Measurements from ENCODE around the gene GTF2IRD1. TPM values are rescaled to one million over a fixed set of nuclear protein-coding genes. Genes with fewer than 3 reads are reported as not detected.
"Not testable (repeated sequence)": the region's sequence is repeated elsewhere in the genome, so short reads cannot be mapped to it uniquely, and the experiment has no call there.

GTF2IRD1 gene
- total RNA-seq, 2 donors from 2014 or later: 18.3 to 29.5 TPM

- no peak overlapping the region for H3K27ac ChIP-seq
- H3K4me3 ChIP-seq: no peak overlapping the region
- H3K9ac ChIP-seq (ENCODE audit: low read depth in 2 of 2, low read length in 2 of 2): no peak overlapping the region
- H3K36me3 ChIP-seq: no peaks in the 10 kb centered on the region
- H3K27me3 ChIP-seq: no peaks in the 10 kb centered on the region
- no peak for DNase-seq
- no peak for TF ChIP-seq CTCF (IDR thresholded peaks at IDR 0.05)
- H3K9me3 ChIP-seq: no peaks in the 10 kb centered on the region
- intact Hi-C loops (cut with DNase I): no loop called here
- no peaks in the 10 kb centered on the region for H3K4me1 ChIP-seq
These were observed 41.7 kb downstream of the GTF2IRD1 start for GRCh38 chr7:74495112-74496086.

- no peaks in the 10 kb centered on the region for H3K4me1 ChIP-seq
- H3K27ac ChIP-seq: no peak overlapping the region
- intact Hi-C loops (cut with DNase I): no loop called here
- no peak for TF ChIP-seq CTCF (IDR thresholded peaks at IDR 0.05)
- no peaks in the 10 kb centered on the region for H3K36me3 ChIP-seq
- no peak overlapping the region for H3K4me3 ChIP-seq
- H3K9ac ChIP-seq (ENCODE audit: low read depth in 2 of 2, low read length in 2 of 2): no peak overlapping the region
- DNase-seq: no peak
- H3K9me3 ChIP-seq: no peaks in the 10 kb centered on the region
- H3K27me3 ChIP-seq: no peaks in the 10 kb centered on the region
These were observed 42.6 kb downstream of the GTF2IRD1 start for GRCh38 chr7:74496272-74496671.

- H3K4me3 ChIP-seq; intact Hi-C loops (cut with DNase I); H3K36me3 ChIP-seq; DNase-seq; H3K27me3 ChIP-seq; H3K9me3 ChIP-seq; H3K27ac ChIP-seq; H3K4me1 ChIP-seq; H3K9ac ChIP-seq (ENCODE audit: low read depth in 2 of 2, low read length in 2 of 2): not testable (repeated sequence)
These were observed 43.1 kb downstream of the GTF2IRD1 start for GRCh38 chr7:74496773-74497172.

- H3K27me3 ChIP-seq: no peaks in the 10 kb centered on the region
- no peak overlapping the region for H3K9ac ChIP-seq (ENCODE audit: low read depth in 2 of 2, low read length in 2 of 2)
- H3K4me3 ChIP-seq: no peak overlapping the region
- no peaks in the 10 kb centered on the region for H3K4me1 ChIP-seq
- no peak for DNase-seq
- no peak for TF ChIP-seq CTCF (IDR thresholded peaks at IDR 0.05)
- H3K36me3 ChIP-seq: no peaks in the 10 kb centered on the region
- no peak overlapping the region for H3K27ac ChIP-seq
- no peaks in the 10 kb centered on the region for H3K9me3 ChIP-seq
- intact Hi-C loops (cut with DNase I): no loop called here
These were observed 44.6 kb downstream of the GTF2IRD1 start for GRCh38 chr7:74498354-74498753.

- Histone ChIP-seq H3K9me3 (no peaks in the 10 kb centered on the region), H3K27me3 (no peaks in the 10 kb centered on the region), H3K4me1 (no peaks in the 10 kb centered on the region), H3K4me3 (no peak overlapping the region), H3K27ac (no peak overlapping the region), H3K36me3 (no peaks in the 10 kb centered on the region), H3K9ac (ENCODE audit: low read depth in 2 of 2, low read length in 2 of 2) (no peak overlapping the region)
- no peak for TF ChIP-seq CTCF (IDR thresholded peaks at IDR 0.05)
- intact Hi-C loops (cut with DNase I): no loop called here
- DNase-seq: no peak
These were observed 45.5 kb downstream of the GTF2IRD1 start for GRCh38 chr7:74498996-74499834.
